GM23248 (cell line): ENCODE data around the gene CTSO. TPM values are rescaled to one million over a fixed set of nuclear protein-coding genes. Genes with fewer than 3 reads are reported as not detected.

ENCODE experiments used
- DNase-seq: peaks from one replicate; pipeline ENCODE4 v3.0.0-alpha.2; 2015
- H2AFZ ChIP-seq: fragments of 200-600 bp; sonication (generic); 2 replicates; pipeline ENCODE4 v1.6.1; 2016; ENCODE audit warnings: antibody characterized with exemption
- H3F3A ChIP-seq: fragments of 200-600 bp; sonication (generic); 2 replicates; pipeline ENCODE4 v1.6.1; 2016; ENCODE audit warnings: mild to moderate bottlenecking, antibody characterized with exemption, mixed run types; ENCODE audit not compliant: insufficient read depth
- H3K27ac ChIP-seq: fragments of 200-600 bp; sonication (generic); 2 replicates; pipeline ENCODE4 v1.5.1; 2016; ENCODE audit warnings: mild to moderate bottlenecking
- H3K27me3 ChIP-seq: fragments of 200-600 bp; sonication (generic); replicated peaks from 2 replicates; pipeline ENCODE4 v1.6.1; 2016; ENCODE audit warnings: mild to moderate bottlenecking; ENCODE audit not compliant: insufficient read depth
- H3K36me3 ChIP-seq: fragments of 200-600 bp; sonication (generic); 2 replicates; pipeline ENCODE4 v1.6.1; 2016; ENCODE audit warnings: low read depth, mild to moderate bottlenecking
- H3K4me1 ChIP-seq: fragments of 200-600 bp; sonication (generic); 2 replicates; pipeline ENCODE4 v1.6.1; 2016; ENCODE audit warnings: mild to moderate bottlenecking; ENCODE audit not compliant: insufficient read depth
- H3K4me2 ChIP-seq: fragments of 200-600 bp; sonication (generic); one replicate; pipeline ENCODE4 v1.6.1; 2016; ENCODE audit warnings: mild to moderate bottlenecking; ENCODE audit not compliant: unreplicated experiment
- H3K4me3 ChIP-seq: fragments of 200-600 bp; sonication (generic); 2 replicates; pipeline ENCODE4 v1.5.1; 2016; ENCODE audit warnings: mild to moderate bottlenecking
- H3K79me2 ChIP-seq: fragments of 200-600 bp; sonication (generic); 2 replicates; pipeline ENCODE4 v1.6.1; 2016; ENCODE audit warnings: mild to moderate bottlenecking; ENCODE audit not compliant: insufficient read depth
- H3K9ac ChIP-seq: fragments of 200-600 bp; sonication (generic); 2 replicates; pipeline ENCODE4 v1.6.1; 2016; ENCODE audit warnings: mild to moderate bottlenecking
- H3K9me2 ChIP-seq: fragments of 200-600 bp; sonication (generic); 2 replicates; pipeline ENCODE4 v1.6.1; 2016; ENCODE audit warnings: mixed run types, mild to moderate bottlenecking, moderate library complexity; ENCODE audit not compliant: insufficient read depth
- H3K9me3 ChIP-seq: fragments of 200-600 bp; sonication (generic); one replicate; pipeline ENCODE4 v1.6.1; 2017; ENCODE audit warnings: low read depth
- H4K20me1 ChIP-seq: fragments of 200-600 bp; sonication (generic); 2 replicates; pipeline ENCODE4 v1.6.0; 2016; ENCODE audit not compliant: insufficient read depth
- EZH2 ChIP-seq: fragments of 200-600 bp; sonication (generic); IDR thresholded peaks from 2 replicates; pipeline ENCODE4 v1.6.1; 2018; ENCODE audit warnings: antibody characterized with exemption, mild to moderate bottlenecking; ENCODE audit not compliant: insufficient read depth, poor library complexity, severe bottlenecking
- EZH2phosphoT487 ChIP-seq: fragments of 200-600 bp; sonication (generic); IDR thresholded peaks from 2 replicates; pipeline ENCODE4 v1.6.1; 2018; ENCODE audit warnings: antibody characterized with exemption, moderate library complexity, mild to moderate bottlenecking, low read depth; ENCODE audit not compliant: insufficient read depth
- WGBS, 2 experiments: methylation state at CpG; one replicate each; pipeline ENCODE4 v1.1.6; 2015 to 2017; ENCODE audit warnings: low lambda C conversion rate in 2 of 2, low coverage in 1 of 2; ENCODE audit errors: missing lambda C conversion rate in 2 of 2; 5-methylcytosine and 5-hydroxymethylcytosine counted together
- in situ Hi-C: fragments of 300-500 bp; cut with MboI; formaldehyde crosslinking; loops from 2 replicates; pipeline ENCODE4 v1.15.0; 2020
- polyA plus RNA-seq: library from polyadenylated mRNA; unstranded; fragments of >200 nt; fragmentation: Nextera tagmentation; extraction: Ambion mirVana; gene quantifications from 2 replicates; pipeline ENCODE4 v1.2.1, GENCODE V29; 2016
- total RNA-seq: library from RNA; depleted of rRNA; stranded (reverse); fragments of >200 nt; shearing (Covaris generic); gene quantifications from 2 replicates; pipeline ENCODE4 v1.2.3, GENCODE V29; 2014; rRNA removed

Gene CTSO
- total and polyA plus RNA-seq, 2 experiments from 2014 or later = 11.2 to 13.4 TPM

DNA sequence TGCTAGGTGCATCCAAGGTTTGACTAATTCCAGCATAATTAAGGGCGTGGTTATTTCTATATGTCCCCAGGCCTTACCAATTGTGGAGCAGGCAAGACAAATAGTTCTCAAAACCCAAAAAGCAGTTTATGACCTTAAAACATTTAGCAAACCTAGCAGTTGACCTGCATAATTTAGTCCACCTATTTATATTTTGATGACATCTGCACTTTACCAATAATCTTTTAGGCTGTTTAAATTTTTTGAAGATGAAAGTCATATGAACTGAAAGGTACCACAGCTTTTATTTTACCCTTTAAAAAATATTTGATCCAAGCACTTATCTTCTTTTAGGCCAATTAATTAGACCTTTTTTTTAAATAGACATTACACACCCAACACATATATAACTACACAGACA, 77.8 kb downstream of the CTSO start:
- no peak overlapping the region for H3K4me2 ChIP-seq
- WGBS, 2 experiments = 23 to 40% methylated on average over 1 of the region's 1 CpG
- H3F3A ChIP-seq = no peaks in the 10 kb centered on the region
- H3K79me2 ChIP-seq = no peaks in the 10 kb centered on the region
- no peaks in the 10 kb centered on the region for H3K27me3 ChIP-seq
- in situ Hi-C loops = no loop called here
- no peaks in the 10 kb centered on the region for H4K20me1 ChIP-seq
- H3K27ac ChIP-seq = no peak overlapping the region
- no peak for TF ChIP-seq EZH2
- TF ChIP-seq EZH2phosphoT487 = no peak
- no peak overlapping the region for H3K9ac ChIP-seq
- no peak overlapping the region for H3K4me3 ChIP-seq
- no peaks in the 10 kb centered on the region for H3K36me3 ChIP-seq
- H3K4me1 ChIP-seq = no peaks in the 10 kb centered on the region
- no peak overlapping the region for H2AFZ ChIP-seq
- no peak for DNase-seq
- no peaks in the 10 kb centered on the region for H3K9me3 ChIP-seq
- no peaks in the 10 kb centered on the region for H3K9me2 ChIP-seq

Other genes starting within 250 kb of the CTSO start
- 0.25 and 2.1 TPM in 2 replicates for gene GUCY1B1, start 194.8 kb downstream of the CTSO start, total RNA-seq
- 0.25 and 0.56 TPM in 2 replicates for gene GUCY1B1, start 194.8 kb downstream of the CTSO start, polyA plus RNA-seq
- not detected in 2 replicates for gene ASIC5, start 87.6 kb downstream of the CTSO start, total RNA-seq
- gene ASIC5, start 87.6 kb downstream of the CTSO start, polyA plus RNA-seq = not detected in 2 replicates
- gene TDO2, start 50.2 kb downstream of the CTSO start, total RNA-seq = 0.25 TPM in 1 of 2 replicates, not detected in the other
- not detected in 2 replicates for gene TDO2, start 50.2 kb downstream of the CTSO start, polyA plus RNA-seq